ENCODE data around the gene ZRANB1.

DNA sequence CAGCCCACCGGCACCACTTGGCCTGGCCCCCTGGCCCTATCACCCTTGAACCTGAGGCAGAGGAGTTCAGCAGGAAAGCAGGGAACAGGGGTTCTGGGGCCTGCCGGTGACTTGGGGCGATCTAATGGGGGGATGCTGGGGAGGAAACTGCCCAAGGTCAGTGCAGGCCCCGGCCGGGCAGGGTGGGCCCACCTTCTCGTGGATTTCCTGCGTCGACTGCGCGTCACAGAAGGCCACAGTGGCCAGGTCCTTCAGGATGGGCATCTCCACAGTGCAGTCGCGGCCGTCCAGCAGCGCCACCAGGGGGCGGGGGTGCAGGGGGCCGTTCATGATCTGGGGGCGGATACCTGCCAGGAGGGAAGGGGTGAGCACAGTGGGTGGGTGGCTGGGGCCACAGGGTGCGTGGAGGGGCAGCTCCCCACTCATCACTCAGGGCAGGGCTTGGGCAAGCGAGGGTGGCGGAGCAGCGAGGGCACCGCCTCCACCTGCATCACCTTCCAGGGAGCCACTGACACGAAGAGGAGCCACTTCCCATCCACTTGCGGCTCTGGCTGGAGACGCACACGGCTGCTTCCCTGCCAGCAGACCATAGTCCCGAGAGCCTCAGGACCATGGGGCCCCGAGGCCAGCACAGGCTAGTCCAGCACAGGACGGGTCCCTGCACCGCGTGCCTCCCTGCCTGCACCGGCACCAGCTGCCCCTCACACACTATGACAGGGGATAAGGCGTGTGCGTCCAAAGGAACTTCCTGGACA is 61.4 kb downstream of the ZRANB1 start:
- TF ChIP-seq, protein P1, sequence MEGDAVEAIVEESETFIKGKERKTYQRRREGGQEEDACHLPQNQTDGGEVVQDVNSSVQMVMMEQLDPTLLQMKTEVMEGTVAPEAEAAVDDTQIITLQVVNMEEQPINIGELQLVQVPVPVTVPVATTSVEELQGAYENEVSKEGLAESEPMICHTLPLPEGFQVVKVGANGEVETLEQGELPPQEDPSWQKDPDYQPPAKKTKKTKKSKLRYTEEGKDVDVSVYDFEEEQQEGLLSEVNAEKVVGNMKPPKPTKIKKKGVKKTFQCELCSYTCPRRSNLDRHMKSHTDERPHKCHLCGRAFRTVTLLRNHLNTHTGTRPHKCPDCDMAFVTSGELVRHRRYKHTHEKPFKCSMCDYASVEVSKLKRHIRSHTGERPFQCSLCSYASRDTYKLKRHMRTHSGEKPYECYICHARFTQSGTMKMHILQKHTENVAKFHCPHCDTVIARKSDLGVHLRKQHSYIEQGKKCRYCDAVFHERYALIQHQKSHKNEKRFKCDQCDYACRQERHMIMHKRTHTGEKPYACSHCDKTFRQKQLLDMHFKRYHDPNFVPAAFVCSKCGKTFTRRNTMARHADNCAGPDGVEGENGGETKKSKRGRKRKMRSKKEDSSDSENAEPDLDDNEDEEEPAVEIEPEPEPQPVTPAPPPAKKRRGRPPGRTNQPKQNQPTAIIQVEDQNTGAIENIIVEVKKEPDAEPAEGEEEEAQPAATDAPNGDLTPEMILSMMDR (IDR thresholded peaks at IDR 0.05) = no peak
- no peak for TF ChIP-seq POLR2A (IDR thresholded peaks at IDR 0.05)

Measured in thyroid gland (tissue), 4 donors.